Diencephalon (tissue), 1 donor: ENCODE measurements around the gene CWC25. TPM values are rescaled to one million over a fixed set of nuclear protein-coding genes. Genes with fewer than 3 reads are reported as not detected.

Experiments used
- small RNA-seq: library from RNA; depleted of rRNA; stranded (forward); fragments of <200 nt; gene quantifications from one replicate; pipeline ENCODE3, GENCODE V24; 2014
- total RNA-seq: library from RNA; depleted of rRNA; stranded (reverse); fragments of >200 nt; gene quantifications from one replicate; pipeline ENCODE4 v1.2.3, GENCODE V29; 2014

The CWC25 gene
- total RNA-seq: 10.6 TPM

DNA sequence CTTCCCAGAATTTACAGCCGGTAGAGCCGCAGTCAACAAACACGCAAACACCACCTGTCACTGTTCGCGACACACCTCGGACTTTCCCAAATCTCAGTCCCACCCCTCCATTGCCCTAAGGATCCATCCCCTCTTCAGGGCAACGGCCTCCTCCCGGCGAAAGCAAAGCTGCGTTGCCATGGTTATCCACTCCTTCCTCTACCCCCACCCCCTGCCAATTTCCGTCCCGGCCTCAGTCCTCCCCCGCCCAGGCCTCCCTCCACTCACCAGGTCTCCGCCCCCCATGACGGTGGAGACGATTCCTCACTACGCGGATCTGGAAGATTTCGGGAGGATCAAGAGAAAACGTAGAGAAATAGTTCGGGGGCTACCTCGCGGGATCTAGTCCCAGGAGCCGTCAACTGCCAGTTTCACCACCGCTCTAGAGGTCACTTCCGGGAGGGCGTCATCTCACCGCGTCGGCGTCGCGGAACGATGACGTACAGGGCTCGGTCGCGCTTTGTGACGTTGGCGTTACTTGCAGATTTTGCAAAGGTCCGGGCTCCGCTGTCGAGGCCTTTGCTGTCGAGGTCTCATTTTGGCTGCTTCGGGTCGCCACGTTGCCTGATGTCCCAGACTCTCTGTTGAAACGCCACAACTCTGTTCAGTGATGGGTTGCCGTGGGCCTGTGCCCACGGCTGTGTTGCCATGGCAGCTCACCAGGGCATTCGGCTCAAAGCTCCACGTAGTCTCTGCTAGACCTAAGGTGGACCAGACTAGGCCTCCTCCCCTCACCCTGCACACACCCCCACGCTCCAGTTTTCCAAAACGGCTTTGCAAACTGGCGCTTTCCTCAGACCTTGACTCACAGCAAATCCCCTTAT lies at the start of gene CWC25:
Gene CWC25, minus strand, starts transcription at position 423 of the 863 bp plus-strand sequence. Its CDS starts 138 bp downstream, at position 285.

DNA sequence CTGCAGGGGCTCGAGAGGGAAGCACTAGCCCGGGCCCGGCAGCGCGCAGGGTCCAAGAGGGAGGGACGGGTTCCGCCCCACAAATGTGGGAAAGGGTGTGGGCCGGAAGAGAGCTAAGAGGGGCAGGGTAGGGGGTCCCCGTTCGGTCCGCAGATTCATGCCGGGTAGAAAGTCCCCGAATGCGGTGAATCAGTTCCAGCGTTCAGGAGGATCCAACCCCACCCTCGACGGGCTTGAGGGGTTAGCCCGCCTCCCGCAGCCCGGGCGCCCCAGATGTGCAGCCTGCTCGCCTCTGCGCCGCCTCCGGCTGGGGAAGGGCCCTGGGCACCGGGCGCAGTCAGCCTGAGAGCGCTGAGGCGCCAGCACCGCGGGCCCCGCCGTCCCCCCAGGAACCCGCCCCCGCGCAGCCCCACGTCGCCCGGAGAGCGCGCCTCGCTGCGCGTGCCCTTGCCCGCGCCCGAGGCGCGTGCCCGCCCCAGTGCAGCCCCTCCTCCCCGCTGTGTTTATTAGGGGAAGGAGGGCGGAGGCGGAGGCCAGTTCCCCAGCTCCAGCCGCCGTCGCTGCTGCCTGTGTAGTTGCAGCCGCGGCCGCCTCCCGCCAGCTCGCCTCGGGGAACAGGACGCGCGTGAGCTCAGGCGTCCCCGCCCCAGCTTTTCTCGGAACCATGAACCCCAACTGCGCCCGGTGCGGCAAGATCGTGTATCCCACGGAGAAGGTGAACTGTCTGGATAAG lies 44.6 kb upstream of the CWC25 start, which contains the start of gene LASP1:
Gene LASP1, plus strand, starts transcription at position 533 of the 733 bp plus-strand sequence. Its CDS starts 132 bp downstream, at position 665.

DNA sequence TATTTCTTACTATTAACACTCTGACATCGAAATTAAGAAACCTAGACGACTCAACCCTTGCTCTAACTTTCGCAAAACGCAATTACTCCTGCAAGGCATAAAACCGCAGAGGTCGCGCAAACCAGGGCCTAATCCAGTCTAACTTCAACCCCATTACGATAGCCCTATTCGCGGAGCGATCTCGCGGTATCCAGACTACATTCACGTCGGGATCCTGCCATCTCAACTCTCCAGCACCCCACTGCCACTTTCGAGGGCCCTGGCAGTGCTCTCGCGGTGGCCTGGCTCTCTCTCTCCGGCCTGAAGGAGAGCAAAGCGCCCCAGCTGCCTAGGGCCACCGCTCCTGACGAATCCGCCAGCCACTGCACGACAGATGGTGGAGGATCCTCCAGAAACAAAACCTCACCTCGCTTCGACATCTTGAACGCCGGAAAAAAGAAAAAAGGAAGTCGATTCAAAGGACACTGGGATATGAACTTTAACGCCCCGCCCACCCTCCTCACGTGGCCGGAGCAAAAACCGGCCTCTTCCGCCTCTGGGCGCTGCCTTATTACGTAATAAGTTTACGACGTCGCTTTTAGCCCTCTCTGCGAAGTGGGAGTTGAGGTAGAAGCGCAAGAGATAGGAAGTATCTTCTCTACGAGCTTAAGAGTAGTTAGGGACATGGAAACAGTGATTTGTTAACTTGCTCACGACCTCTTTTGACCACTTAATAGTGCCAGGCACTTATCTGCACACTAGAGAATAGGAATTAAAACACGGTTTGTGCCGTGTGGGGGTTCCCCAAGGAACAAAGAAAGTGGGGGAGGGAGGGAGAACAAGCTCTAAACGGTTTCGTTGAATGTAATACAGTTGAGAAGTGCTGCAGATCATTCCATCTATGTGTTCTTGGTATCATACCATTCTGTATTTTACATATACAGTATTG lies 28.4 kb upstream of the CWC25 start, which contains the start of gene RPL23:
Gene RPL23, minus strand, starts transcription at position 430 of the 928 bp plus-strand sequence. Its CDS starts 11 bp downstream, at position 419.

DNA sequence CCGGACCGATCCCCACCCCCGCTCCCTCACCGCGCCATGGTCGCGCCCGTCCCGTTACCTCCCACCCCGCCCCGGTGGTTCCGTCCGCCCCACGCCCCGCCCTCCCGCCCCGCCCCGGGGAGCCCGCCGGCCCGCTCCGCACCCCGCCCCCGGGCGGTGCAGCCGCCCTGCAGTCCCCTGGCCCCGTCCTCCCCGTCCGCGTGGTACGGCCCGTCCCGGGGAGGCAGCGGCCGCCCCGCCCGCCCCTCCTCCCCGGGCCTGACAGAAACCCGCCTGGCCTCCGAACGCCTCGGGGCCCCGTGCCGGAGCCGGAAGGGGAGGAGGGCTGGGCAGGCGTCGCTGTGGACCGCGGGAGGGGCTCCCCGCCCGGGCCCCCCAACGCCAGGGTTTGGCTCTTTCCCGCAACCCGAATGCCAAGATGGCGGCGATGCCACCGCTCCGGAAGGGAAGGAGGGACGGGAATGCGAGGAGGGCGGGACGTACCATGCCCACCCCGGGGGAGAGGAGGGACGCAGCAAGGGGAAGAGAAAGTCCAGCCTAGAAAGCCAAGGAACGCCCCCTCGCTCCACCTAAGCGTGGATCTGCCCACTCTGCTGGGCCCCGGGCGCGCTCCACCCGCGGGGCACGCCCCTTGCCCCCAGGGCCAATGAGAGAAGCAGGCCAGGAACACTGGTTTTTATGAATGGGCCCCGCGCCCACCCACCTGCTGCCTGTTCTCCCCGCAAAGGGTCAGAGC lies 25.5 kb downstream of the CWC25 start, which contains the start of gene PIP4K2B:
Gene PIP4K2B, minus strand, starts transcription at position 56 of the 736 bp plus-strand sequence. CDS start 132 bp downstream, outside the sequence.

DNA sequence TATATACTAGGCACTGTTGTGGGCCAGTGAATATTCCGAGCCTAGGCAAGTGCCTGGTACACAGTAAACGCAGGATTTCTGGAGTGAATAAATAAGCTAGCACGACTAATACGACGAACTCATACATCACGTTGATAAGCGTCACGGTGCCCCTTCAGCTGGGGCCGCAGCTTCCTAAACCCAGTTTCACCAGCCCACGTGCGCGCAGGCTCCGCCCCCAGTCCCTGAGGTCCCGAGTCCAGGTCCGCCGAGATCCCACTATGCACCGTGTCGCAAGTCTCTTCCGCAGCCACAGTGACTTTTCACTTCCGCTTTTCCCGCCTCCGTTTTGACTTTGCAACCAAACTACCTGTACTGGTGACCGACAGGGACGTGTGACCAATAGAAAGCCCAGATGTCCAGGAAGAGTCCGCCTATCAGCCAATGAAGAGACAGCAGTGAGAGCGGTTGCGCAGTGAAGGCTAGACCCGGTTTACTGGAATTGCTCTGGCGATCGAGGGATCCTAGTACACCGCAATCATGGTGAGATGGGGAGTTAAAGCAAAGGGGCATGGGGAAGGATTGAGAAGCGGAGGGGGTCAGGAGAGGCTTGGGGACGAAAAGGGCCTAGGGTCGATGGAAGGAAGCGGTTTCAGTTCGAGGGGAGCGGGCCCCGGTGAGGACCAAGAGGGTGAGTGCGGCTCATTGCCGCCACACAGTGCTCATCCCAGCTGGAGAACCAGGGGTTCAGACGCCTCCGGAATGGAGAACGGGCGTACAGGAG lies 72.6 kb downstream of the CWC25 start, which contains the start of gene PSMB3:
Gene PSMB3, plus strand, starts transcription at position 434 of the 763 bp plus-strand sequence. Its CDS starts 86 bp downstream, at position 520.

Small RNAs within 50 kb of the gene (small RNA-seq; reads per million reads assigned to genes)
- gene MIR4727 (not detected), gene RNU6-866P (not detected), gene SNORA21 (not detected), gene SNORA21B (not detected)

Other genes starting within 250 kb of the CWC25 start
- 33.7 TPM for gene SRCIN1, start 219.4 kb downstream of the CWC25 start, total RNA-seq
- 0.92 TPM for gene EPOP, start 150.4 kb downstream of the CWC25 start, total RNA-seq
- gene MLLT6, start 120.0 kb downstream of the CWC25 start, total RNA-seq: 27.2 TPM
- 3.0 TPM for gene CISD3, start 95.0 kb downstream of the CWC25 start, total RNA-seq
- gene PCGF2, start 77.0 kb downstream of the CWC25 start, total RNA-seq: 7.2 TPM
- 160 TPM for gene PSMB3, start 72.6 kb downstream of the CWC25 start, total RNA-seq
- gene PIP4K2B, start 25.8 kb downstream of the CWC25 start, total RNA-seq: 234 TPM
- 1,193 TPM for gene RPL23, start 28.4 kb upstream of the CWC25 start, total RNA-seq
- gene LASP1, start 44.7 kb upstream of the CWC25 start, total RNA-seq: 80.7 TPM
- not detected for gene FBXO47, start 142.1 kb upstream of the CWC25 start, total RNA-seq